Measurements from ENCODE around the gene NRG3. TPM values are rescaled to one million over a fixed set of nuclear protein-coding genes. Genes with fewer than 3 reads are reported as not detected.

NRG3 gene
- total and polyA plus RNA-seq, 2 of the 8 experiments (the other 6 are each of a cell fraction or from before 2014, with no cell fraction given) = 4.2 to 5.0 TPM

DNA sequence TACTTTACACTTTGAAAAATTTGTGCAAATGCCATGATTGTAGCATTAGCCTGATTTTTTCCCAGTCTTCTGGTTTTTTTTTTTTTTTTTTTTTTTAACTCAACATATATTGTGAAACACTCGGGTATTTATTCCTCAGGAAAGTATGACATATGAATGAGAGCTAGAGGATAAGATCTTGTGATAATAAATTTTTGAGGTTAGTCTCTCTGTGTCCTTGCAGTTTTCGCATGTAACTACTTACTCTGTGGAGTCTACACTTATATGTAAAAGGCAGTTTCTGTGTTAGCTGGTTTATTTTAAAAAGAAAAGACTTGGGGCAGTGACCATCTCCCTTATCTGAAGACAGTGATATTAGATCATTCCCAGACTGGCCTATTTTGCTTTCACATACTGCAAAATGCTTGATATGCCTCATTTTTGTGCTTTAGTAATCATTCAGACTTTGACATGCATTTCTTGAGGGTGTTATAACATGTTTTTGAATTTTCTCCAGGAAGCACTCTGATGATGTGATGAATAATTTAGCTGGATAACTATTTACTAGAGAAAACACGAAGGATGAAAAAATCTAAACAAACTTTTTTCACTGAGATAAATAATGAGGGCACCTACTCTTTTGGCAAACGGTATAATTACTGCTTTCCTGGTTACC, 371.0 kb downstream of the NRG3 start:
- no peak overlapping the region for H3K4me3 ChIP-seq (ENCODE audit: extremely low read depth in 1 of 4, insufficient read depth in 2 of 4, low read depth in 3 of 4, low read length in 4 of 4)
- ChIA-PET POLR2A (ENCODE audit: partially characterized antibody) (no interaction called here), CTCF (ENCODE audit: partially characterized antibody) (no interaction called here)
- no peak overlapping the region for H2BK20ac ChIP-seq (ENCODE audit: low read length)
- no peaks in the 10 kb centered on the region for H3K27me3 ChIP-seq (replicated peaks in 1 of 4; ENCODE audit: control insufficient read depth in 3 of 4, extremely low read depth in 1 of 4, insufficient read depth in 3 of 4, low read length in 3 of 4)
- H2BK5ac ChIP-seq (ENCODE audit: low read depth, low read length) = no peak overlapping the region
- DNase-seq (ENCODE audit: low read depth in 1 of 2, low spot score in 2 of 2) (no peak), FAIRE-seq (no peak)
- H2BK12ac ChIP-seq (ENCODE audit: low read depth, low read length) = no peak overlapping the region
- no peaks in the 10 kb centered on the region for H4K20me1 ChIP-seq (replicated peaks in 1 of 2; ENCODE audit: control insufficient read depth in 1 of 2, insufficient read depth in 2 of 2, low read length in 2 of 2)
- H3K9ac ChIP-seq (replicated peaks in 1 of 4; ENCODE audit: extremely low read depth in 1 of 4, low read depth in 3 of 4, low read length in 3 of 4) = no peak overlapping the region
- H3K4me2 ChIP-seq (ENCODE audit: insufficient read depth in 1 of 2, low read depth in 2 of 2, low read length in 2 of 2) = no peak overlapping the region
- no peak overlapping the region for H2BK15ac ChIP-seq (ENCODE audit: low read length)
- H3K36me3 ChIP-seq (ENCODE audit: control insufficient read depth in 2 of 4, insufficient read depth in 4 of 4, low read length in 3 of 4) = no peaks in the 10 kb centered on the region
- no peaks in the 10 kb centered on the region for H3K79me1 ChIP-seq (ENCODE audit: low read depth, low read length)
- no peak overlapping the region for H3K23ac ChIP-seq (ENCODE audit: insufficient read length)
- TF ChIP-seq PHF8 (conservative IDR thresholded peaks at IDR 0.05; ENCODE audit: low read depth, low read length) (no peak), TAF7 (optimal IDR thresholded peaks at IDR 0.05; ENCODE audit: borderline replicate concordance, low read depth, low read length) (no peak), ZNF274 (IDR thresholded peaks at IDR 0.05; ENCODE audit: borderline replicate concordance, extremely low read depth, low read length) (no peak), CHD2 (IDR thresholded peaks at IDR 0.05; ENCODE audit: low read length) (no peak)
- H3K9me3 ChIP-seq (ENCODE audit: insufficient read depth in 2 of 2, low read depth in 1 of 2, low read length in 1 of 2) = no peaks in the 10 kb centered on the region
- no peaks in the 10 kb centered on the region for H3K23me2 ChIP-seq (ENCODE audit: low read depth, low read length)
- H3K27ac ChIP-seq (ENCODE audit: low read depth, low read length) = no peak overlapping the region
- H3K4me1 ChIP-seq (replicated peaks in 1 of 4; ENCODE audit: control insufficient read depth in 3 of 4, insufficient read depth in 4 of 4, low read length in 3 of 4) = no peaks in the 10 kb centered on the region; a peak in 3 of 7 replicates
- H2AFZ ChIP-seq (ENCODE audit: low read length) = no peak overlapping the region
- H2BK120ac ChIP-seq (replicated peaks; ENCODE audit: low read depth, low read length) = no peak overlapping the region
- H4K91ac ChIP-seq (replicated peaks; ENCODE audit: insufficient read length, low read length) = no peak overlapping the region
- no peak overlapping the region for H3K4ac ChIP-seq (replicated peaks; ENCODE audit: insufficient read length, low read depth, low read length)
- no peak overlapping the region for H3K14ac ChIP-seq (ENCODE audit: insufficient read length)
- no peak overlapping the region for H4K8ac ChIP-seq (ENCODE audit: extremely low read depth, insufficient read depth, low read length)
- no peak overlapping the region for H3K56ac ChIP-seq (replicated peaks; ENCODE audit: insufficient read length, low read depth, low read length)
- no peak overlapping the region for H2AK5ac ChIP-seq (ENCODE audit: low read depth, low read length)
- H3K18ac ChIP-seq (ENCODE audit: extremely low read depth, low read length) = no peak overlapping the region
- WGBS, 2 experiments (ENCODE audit: extremely low coverage in 1 of 2, insufficient coverage in 1 of 2, insufficient read length in 1 of 2, insufficient replicate concordance in 2 of 2, low coverage in 1 of 2, low lambda C conversion rate in 2 of 2, missing lambda C conversion rate in 1 of 2) = 92% methylated on average over 4 of the region's 4 CpGs; no CpG with 5 or more reads in 1 of the 2 experiments
- H4K5ac ChIP-seq (ENCODE audit: insufficient read length, low read depth, low read length) = no peak overlapping the region
- no peaks in the 10 kb centered on the region for H3K79me2 ChIP-seq (ENCODE audit: control insufficient read depth in 1 of 2, insufficient read depth in 2 of 2, low read length in 2 of 2)
